GM12872 (cell line): ENCODE results near the gene WNT10A.

ENCODE experiments used
- CTCF ChIP-seq: IDR thresholded peaks from 3 replicates; pipeline ENCODE4 v1.5.1; 2011; ENCODE audit warnings: low read depth, mild to moderate bottlenecking, low read length, moderate library complexity; ENCODE audit not compliant: insufficient read depth

Gene WNT10A

DNA sequence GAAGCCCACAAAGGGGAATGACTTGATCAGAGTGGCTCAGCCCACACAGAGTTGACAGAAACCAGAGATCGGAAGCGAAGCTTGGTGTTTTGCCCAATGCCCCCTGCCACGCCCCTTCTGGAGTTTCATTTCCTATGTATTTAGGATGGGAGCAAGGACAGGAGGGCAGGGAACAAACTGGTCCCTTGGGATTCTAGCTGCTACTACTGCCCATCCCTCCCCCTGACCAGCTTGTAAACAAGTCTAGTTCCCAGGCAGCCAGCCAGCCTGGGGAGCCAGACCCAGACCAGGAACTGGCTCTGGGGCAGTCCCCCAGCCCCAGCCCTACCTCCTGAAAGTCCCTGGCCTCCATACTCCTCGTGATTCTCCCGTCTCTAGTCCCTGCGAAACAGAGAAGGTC, 12.8 kb upstream of the WNT10A start:
- TF ChIP-seq CTCF: no peak

- TF ChIP-seq CTCF: no peak
Measured at GRCh38 chr2:218869064-218869463, 11.6 kb upstream of the WNT10A start.

- TF ChIP-seq CTCF: no peak
Measured at GRCh38 chr2:218870984-218871344, 9.7 kb upstream of the WNT10A start.

GRCh38 chr2:218871345-218872302, 9.0 kb upstream of the WNT10A start:
- TF ChIP-seq CTCF: no peak

DNA sequence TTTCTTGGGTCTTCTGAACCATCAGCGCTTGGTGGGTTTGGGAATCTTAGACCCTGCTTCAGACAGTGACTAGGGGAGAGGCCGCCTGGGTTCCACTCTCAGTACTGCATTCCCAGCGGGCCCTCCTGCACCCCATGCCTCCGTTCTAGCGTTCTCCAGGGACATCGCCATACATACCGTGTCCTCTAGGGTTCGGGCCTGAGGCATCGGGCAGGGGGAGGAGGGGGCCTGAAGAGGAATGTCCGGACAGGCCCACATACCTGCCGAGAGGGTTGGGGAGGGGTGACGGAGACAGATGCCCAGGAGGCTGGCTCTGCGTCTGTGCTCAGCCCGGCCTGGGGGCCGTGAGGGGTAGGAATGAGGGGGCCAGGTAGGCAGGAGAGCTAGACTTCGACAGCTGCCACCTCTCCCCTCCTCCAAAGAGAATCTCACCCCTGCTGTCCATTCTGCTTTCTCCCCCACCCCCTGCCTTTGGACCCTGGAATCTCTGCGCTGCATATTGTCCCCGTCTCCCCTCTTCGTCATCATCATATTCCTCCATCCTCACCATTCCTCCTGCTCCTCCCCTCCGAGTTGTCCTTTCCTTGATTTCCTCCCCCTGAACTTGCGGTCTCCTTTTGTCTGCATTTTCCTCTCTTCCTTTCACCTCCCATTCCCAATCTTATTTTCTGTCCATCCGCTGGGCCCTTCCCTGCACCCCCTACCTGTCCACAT, 7.8 kb upstream of the WNT10A start:
- TF ChIP-seq CTCF: 0 out of 3 replicates have a peak, but pooled peaks have one; percentile 6

- no peak for TF ChIP-seq CTCF
Measured at GRCh38 chr2:218873359-218874194, 7.1 kb upstream of the WNT10A start.
